ENCODE results near the gene STIP1.
"Not testable (repeated sequence)": the region's sequence is repeated elsewhere in the genome, so short reads cannot be mapped to it uniquely, and the experiment has no call there.

The STIP1 gene

DNA sequence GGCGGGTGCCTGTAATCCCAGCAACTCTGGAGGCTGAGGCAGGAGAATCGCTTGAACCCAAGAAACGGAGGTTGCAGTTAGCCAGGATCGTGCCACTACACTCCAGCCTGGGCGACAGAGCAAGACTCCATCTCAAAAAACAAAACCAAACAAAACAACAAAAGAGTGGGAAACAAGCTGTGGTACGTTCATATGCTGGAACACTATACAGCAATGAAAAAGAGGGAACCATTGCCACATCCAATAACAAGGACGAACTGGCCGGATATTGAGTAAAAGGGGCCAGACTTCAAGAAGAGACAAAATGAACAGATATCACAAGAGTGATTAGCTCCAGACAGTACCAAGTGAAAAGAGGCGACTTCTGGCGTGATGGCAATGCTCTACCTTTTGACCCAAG is 24.9 kb upstream of the STIP1 start:
- no peak for DNase-seq

DNA sequence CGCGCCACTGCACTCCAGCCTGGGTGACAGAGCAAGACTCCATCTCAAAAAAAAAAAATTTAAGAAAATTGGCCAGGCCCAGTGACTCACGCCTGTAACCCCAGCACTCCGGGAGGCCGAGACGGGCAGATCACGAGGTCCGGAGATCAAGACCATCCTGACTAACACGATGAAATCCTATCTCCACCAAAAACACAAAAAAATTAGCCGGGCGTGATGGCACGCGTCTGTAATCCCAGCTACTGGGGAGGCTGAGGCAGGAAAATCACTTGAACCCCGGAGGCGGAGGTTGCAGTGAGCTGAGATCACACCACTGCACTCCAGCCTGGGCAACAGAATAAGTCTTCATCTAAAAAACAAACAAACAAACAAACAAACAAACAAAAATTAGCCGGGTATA is 23.2 kb upstream of the STIP1 start:
- DNase-seq, result not testable (repeated sequence)

DNA sequence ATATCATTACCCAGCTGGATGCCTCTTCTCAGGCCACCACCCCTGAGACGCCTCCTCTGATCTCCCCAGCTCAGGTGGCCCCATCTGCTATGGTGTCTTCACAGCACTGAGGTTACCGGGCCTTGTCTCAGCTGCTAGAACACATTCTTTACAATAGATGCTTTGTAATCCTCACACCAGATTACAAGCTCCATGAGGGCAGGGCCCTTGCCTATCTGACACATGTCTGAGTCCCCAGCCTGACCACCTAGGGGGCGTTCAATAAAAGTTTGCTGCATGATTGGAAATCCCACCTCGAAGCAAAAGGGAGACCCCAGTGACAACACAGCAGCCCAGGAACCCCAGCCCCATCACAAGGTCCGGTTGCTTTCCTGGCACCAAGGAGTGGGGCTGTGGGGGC is 22.0 kb upstream of the STIP1 start:
- DNase-seq, result no peak

DNA sequence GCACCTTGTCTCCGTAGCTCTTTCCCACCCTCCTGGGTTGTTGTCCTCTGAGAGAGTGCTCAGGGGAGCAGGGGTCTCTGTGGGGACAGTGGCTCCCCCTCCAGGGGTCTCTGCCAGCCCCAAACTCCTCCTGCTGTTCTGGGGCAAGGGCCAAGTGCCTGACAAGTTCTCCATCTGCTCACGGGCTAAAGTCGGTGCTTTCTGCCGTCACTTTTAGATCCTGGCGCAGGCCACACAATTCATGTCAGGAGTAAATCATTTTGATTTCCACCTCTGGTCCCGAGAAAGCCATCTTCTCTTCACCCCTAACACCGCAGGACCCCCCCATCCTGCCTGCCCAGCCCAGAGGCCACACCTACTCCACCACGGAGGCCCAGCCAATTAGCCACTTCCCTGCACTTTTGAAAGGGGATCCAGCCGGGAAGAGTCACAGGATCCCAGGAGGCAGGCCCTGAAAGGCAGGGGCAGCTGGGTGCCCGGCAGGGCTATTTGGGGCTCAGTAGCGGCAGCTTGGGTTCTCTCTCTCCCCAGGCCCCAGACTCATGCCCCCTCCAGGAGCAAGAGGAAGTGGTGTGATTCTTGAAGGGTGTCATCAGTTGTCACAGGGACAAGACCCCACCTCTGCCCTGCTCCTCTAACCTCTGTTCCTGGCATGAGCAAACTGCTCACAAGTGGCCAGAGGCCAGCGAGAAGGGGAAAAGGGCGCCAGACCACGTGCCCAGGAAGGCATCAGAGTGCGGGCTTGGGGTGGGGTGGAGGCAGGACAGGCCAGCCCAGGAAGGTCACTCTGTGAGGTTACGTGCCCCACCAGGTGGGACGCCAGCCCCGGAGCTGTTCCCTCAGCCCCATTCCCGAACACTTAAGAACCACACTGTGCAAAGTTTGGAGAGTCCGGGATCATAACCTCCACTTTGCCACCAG is 21.3 kb upstream of the STIP1 start:
- peak; percentile 46 for DNase-seq

DNA sequence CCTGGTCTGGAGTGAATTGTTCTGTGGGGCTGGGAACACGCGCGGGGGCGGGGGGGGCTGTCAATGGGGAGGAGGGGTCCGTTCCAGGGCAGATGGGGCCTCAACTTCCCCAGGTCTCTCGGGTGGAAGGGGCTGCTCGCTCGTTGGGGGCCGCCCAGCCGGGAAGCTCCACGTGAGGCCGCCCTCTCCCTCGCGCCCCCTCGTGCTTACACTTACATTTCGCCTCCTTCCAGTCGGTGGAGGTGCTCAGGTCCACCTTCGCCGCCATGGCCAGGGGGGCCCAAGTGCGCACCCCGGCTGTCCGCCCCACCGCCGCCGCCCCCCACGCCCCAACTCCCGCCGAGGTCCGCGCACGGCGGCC is 20.5 kb upstream of the STIP1 start:
- DNase-seq, result no peak

DNA sequence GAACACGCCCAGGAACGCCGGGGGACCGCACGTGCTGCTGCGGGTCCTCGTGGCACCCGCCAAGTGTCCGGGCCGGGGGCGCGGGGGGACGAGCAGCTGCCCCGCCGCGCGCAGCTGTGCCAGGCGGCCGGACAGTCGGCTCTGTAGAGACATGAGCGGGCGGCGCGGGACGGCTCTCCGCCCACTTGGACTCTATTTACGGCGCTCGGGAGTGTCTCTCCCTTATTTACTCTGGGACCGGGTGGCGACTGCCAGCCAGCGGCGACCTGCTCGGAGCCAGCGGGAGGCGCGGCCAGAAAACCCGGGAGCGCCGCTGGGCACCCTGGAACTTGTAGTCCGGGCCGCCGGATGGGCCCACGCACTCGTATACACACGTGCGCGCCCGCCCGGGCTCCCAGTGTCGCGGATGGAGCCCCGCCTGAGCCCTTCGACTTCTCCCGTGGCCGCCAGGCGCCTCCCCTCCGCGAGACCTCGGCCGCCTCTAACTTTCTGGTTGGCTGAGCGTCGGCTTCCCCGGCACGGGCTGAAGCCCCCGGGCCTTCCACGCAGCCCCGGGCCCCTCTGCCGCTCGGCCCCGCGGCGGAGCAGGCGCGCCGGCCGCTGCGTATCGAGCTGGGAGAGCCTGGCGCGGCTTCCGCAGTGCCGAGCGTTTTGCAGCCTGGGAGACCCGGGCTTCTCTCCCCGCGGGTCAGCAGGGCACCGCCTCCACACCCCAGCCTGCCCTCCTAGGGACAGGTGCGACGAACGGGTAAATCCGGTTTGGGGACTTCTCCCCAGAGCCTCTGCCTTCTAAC is 19.9 kb upstream of the STIP1 start, which contains the start of gene MACROD1:
MACROD1 (minus strand) TSS at position 272 of the 794 bp plus-strand sequence; CDS start at position 153, 119 bp downstream.
- peak; percentile 86 for DNase-seq

DNA sequence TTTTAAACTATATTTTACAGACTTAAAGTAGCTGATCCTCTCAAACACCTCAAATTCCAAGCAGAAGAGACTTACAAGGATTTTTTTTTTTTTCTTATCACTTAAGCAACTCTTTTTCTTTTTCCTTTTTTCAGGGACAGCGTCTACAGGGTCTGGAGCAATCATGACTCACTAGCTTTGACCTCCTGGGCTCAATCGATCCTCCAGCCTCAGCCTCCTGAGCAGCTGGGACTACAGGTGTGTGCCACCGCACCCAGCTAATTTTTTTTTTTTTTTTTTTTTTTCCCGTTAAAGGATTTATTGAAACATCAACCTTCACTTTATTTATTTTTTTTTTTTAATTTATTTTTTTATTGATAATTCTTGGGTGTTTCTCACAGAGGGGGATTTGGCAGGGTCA is 15.6 kb upstream of the STIP1 start:
- no peak for DNase-seq

DNA sequence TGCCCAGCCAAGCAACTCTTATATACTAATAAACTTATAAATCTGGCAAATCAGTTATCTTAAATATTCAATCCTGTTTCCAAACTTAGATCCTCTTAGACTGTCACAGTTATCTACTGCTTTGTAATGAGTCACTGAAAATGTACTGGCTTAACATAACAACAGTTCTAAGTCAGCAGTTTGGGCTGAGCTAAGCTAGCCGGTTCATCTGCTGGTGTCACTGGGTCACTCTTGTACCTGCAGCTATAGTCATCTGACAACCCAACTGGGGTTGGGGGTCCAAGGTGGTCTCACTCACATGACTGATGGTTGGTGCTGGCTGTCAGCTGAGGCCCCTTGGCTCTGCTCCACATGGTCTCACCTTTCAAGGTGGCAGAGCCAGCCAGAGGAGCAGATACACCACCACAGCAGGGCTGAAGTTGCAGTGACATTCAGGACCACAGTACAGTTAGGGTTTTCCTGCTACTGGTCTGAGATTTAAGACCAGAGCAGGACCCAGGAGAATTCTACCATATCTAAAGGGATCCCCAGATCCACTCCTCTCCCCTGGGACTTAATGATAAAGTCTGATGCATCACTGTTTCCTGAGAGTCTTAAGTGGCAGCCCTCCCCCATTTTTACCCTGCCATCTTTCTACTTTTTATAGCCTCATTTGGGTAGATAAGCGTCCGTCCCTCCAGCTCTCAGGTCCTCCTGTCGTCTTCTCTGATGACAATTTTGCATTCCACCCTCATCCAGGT is 12.2 kb upstream of the STIP1 start:
- no peak for DNase-seq

DNA sequence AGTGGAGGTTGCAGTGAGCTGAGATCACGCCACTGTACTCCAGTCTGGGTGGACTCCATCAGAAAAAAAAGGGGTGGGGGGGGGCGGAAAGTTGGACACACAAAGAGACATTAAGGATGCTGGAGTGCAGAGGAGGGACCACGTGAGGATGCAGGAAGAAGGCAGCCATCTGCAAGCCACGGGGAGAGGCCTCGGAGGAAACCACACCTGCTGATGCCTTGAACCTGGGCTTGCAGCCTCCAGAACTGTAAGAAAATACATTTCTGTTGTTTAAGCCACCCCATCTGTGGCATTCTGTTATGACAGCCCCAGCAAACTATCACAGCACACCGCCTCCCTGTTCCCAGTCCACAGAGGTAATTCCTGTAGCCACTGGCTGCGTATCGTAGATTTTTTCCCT is 9.2 kb upstream of the STIP1 start:
- DNase-seq, result peak; percentile 55

DNA sequence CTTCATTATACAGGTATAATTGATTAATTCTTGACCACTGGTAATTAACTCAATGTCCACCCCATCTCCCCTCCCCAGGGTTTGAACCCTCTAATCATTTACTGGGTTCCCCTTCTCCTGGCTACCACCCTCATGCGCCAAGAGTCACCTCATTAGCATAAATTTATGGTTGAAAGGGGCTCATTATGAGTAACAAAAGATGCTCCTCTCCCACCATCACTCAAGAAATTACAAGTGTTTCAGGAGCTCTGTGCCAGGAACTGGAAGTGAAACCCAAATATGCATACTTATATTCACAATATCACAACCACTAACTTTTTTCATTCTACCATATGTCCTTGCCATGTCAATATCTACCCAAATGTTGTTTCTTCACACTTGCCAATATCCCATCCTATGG is 7.8 kb upstream of the STIP1 start:
- no peak for DNase-seq

DNA sequence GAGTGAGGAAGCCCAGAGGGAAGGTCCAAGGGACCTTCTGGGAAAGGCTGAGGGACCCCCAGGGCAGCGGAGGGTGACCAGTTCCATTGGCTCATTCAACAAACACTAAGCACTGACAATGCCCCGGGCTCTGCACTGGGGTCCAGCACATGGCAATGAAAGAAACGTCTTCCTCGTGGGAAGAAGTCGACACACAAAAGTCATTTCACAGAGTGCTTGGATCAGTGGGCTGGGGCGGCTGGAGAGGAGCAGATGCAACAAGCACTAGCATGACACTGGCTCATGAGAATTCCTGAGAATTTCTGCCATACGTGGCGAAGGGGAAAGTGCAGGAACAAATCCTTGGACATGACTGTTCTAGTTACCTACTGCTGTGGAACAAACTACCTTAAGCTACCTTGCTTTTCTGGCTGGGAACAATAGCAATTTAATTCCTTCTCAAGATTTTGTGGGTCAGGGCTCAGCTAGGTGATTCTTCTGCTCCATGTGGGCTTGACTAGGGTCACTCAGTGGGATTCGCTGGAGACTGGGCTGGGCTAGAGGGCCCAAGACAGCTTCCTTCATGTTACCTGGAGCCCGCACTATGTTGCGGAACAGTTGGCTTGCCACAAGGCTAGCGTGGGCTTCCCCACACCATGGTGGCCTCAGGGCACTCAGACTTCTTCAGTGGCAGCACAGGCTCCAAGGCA is 6.9 kb upstream of the STIP1 start:
- DNase-seq, result no peak

DNA sequence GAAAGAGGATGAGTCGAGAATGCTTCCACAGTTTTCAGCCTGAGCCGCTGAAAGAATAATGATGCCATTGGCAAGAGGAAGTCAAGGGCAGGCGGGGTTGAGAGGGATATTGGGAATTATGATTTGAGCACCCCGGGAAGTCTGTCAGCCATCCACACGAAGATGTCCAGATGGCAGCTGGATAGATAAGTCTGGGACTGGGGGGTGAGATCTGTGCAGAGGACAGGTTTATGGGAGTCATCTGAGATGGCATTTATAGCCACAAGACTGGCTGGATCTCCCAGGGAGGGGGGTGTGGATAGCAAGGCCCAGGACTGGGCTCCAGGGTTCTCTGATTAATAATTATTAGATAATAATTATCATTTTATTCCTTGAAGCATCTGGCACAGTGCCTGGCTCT is 5.1 kb upstream of the STIP1 start:
- peak; percentile 48 for DNase-seq

DNA sequence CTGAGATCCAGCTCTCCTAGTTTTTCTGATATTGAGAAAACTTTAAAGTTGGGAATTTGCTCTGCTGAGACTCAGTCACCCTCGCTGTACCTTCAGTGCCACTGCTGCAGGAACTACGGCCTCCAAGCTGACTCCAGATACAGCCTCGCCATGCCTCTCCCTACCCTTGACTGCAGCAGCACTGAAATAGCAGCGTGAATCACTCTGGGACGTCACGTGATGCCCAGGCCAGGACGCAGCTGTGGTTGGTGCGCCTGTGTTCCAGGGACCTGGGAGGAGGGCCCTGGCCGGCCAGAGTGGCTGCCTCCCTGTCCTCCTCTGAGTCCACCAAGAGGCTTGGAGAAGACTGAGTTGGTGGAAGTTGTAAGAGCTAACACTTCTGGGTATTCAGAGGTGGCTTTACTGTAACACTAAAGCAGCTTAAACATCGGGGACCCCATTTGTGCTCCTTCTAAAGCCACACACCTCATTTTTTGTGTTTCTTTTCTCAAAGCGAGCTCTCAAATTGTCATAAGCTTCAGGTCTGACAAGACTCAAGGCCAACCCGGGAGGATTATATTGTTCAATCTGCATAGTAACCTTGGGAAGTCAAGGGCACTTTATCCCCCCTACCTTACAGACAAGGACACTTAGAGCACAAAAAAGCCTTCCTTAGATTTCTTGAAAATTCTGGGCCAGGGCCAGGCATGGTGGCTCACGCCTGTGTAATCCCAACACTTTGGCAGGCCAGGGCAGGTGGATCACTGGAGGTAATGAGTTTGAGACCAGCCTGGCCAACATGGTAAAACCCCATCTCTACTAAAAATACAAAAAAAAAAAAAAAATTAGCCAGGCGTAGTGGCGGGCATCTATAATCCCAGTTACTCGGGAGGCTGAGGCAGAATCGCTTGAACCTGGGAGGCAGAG is 4.2 kb upstream of the STIP1 start:
- DNase-seq, result peak; percentile 72

DNA sequence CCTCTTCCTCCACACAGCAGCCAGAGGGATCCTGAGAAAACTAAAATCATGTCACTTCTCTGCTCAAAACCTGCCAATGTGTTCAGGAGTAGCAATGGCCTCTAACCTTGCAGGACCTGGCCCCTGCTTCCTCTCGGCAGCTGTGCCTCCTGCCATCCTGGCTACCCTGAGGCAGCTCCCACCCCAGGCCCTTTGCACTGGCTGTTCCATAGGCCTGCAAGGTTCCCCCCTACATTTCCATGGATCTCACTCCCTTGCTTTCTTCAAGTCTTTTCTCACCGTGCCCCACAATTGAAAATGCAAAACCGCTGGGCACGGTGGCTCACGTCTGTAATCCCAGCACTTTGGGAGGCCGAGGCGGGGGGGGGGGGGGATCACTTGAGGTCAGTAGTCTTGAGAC is 2.1 kb upstream of the STIP1 start:
- no peak for DNase-seq

DNA sequence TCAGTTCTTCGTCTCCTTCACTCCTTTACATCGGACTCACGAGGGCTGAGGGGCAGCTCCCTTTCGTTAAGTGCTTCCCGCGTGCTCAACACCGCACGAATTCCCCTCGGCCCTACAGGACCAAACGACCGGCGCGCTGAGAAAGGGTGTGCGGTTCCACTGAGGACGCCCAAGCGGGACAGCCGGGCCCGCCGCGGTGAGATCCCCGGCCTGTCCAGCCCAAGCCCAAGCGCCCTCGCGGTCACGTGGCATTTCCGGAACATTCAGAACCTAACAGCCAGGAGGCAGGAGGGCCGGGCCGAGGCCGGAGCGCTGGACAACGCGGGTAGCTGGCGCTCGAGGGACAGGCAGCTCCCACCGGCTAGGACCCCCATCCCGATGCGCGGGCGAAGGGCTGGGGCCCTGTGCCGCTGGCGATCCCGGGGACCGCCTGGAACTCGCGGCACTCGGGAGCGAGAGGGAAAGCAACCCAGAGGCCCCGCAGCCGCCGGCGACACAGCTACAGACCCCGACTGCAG is 737 bp upstream of the STIP1 start:
- peak; percentile 56 for DNase-seq

DNA sequence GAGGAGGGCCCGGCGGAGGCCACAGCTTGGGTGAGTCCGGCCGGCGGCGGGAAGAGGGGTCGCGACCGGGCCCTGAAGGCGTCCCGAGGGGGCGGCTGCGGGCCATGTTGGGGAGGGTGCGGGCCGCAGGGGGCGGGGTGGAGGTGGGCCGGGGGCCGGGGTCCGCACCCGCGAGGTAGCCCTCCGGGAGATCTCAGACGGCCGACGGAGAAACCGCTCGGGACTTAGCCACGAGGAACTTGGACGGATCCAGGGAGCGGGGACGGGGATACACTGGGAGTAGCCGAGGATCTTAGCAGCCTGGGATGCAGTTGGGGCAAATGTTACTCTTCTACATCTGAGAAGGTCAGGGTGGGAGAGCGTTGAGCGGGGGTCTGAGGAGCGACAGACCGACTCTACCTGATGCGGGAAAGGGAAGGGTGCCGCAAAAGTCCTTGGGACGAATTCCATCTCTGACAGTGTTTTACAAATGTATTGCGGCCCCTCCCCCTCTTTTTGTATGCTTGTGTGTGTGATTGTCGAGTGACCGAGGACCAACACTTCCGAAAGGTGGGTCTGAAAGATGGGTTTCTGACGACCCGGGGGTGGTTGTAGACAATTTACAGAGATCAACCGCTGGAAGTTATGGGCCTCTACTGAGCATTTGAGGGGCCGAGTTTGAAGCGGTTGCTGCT is 658 bp downstream of the STIP1 start:
- DNase-seq, result no peak

DNA sequence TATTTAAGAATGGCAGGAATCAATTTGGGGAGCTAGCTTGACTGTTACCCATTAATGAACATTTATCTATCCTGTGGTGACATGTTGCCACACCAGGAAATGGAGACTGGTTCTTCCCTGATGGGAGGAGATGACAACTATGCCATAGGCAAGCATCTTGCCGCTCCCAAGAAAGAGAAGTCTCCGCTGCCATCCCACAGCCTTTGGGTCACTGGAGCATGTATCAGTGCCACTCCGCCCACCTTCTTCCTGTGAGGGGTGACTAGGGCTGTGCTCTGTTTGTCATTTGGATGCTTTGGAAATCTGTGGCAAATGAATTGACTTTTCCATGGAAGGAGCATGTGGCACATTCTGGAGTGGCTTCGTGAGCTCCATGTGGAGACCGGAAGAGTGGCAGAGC is 6.5 kb downstream of the STIP1 start:
- no peak for DNase-seq

DNA sequence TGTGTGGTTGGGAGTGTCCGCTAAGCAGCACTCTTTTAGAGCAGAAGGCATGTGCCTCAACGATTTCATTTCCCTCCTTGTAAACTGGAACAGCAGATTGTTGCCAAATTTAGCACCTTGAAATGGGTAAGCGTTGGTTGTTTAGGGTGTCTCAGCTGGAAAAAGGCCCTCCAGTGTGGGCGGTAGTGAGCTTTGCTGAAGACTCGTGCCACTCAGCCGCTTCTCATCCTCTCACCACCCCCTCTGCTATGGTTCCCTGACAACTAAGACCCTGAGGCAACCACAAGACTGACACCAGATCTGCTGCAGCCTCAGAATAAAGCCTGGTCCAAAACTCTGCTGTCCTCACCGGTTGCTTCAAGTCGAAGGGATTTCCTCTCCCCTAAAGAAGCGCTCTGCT is 10.7 kb downstream of the STIP1 start:
- DNase-seq, result no peak

DNA sequence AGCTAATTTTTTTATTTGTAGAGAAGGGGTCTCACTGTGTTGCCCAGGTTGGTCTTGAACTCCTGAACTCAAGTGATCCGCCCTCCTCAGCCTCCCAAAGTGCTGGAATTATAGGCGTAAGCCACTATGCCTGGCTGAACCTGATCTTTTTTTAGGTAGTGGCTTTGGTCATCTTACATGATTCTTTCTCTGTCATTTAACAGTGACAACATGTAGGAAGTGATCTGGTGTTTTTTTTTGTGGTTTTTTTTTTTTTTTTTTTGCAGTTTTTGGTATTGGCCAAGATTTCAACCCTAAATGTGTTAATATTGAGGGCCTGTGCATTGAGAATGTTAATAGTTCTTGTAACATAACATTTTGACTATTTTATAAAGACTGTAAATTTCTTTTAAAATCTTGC is 12.5 kb downstream of the STIP1 start:
- DNase-seq, result no peak

DNA sequence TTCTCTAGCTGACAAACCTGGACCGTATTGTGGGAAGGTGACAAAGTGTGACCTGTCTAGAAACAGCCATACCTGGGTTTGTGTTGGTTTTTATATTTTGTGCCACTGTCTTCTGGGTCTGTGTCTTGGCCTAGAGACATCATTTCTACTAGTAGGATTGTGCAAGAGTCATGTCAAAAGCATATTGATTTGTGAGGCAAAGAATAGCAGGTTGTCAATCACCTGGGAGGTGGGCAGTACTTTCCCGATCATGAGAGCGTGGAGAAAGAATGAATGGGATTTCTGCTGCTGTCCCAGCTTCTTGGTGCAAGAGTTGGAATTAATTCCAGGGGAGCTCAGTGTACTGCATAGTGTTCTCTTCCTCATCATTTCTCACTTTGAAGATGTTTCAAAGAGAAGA is 15.6 kb downstream of the STIP1 start:
- DNase-seq, result no peak

DNA sequence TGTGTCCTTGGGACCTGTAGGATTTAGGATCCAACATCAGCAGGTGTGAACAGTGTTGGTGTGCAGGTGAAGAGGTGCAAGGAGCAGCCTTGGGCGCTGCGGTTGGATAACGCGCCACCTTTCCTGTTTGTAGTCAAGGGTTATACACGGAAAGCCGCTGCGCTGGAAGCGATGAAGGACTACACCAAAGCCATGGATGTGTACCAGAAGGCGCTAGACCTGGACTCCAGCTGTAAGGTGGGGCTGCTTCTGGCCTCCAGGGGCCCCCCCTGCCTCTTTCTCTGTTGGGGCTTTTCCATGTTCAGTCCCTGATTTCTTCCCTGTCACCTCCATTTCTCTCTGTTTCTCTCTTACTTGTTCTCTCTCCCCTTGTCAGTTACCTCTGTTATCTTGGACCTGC is 17.0 kb downstream of the STIP1 start:
- DNase-seq, result no peak

Data from NCI-H2171 treated with DMSO at 0.1 percent for 48 hours (cell line).